Measurements from ENCODE around the gene AMBP. TPM values are rescaled to one million over a fixed set of nuclear protein-coding genes. Genes with fewer than 3 reads are reported as not detected.
A peak's percentile ranks its signal among the peaks of the same experiment; 100 is the strongest.

Gene AMBP
- total RNA-seq, 2 donors from 2014 or later: not detected

DNA sequence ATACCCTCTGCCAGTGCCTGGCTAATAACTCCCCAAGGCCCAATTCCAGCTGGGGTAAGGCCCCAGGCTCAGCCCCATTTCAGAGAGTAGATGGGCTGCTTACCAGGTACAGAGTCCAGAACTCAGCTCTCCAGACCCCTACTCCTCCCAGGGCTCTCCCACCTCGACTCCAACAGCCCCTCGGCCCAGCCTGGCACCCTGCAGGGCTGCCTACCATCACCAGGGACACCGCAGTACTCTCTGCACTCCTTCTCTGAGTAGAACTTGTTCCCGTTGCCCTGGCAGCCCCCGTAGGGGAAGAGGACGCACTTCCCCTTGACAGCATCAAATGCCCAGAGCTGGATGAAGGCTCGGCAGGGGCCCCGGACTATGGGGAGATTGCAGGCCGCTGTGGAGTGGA is 17.4 kb downstream of the AMBP start:
- TF ChIP-seq, protein P1, sequence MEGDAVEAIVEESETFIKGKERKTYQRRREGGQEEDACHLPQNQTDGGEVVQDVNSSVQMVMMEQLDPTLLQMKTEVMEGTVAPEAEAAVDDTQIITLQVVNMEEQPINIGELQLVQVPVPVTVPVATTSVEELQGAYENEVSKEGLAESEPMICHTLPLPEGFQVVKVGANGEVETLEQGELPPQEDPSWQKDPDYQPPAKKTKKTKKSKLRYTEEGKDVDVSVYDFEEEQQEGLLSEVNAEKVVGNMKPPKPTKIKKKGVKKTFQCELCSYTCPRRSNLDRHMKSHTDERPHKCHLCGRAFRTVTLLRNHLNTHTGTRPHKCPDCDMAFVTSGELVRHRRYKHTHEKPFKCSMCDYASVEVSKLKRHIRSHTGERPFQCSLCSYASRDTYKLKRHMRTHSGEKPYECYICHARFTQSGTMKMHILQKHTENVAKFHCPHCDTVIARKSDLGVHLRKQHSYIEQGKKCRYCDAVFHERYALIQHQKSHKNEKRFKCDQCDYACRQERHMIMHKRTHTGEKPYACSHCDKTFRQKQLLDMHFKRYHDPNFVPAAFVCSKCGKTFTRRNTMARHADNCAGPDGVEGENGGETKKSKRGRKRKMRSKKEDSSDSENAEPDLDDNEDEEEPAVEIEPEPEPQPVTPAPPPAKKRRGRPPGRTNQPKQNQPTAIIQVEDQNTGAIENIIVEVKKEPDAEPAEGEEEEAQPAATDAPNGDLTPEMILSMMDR (IDR thresholded peaks at IDR 0.05): no peak
- Histone ChIP-seq H3K27ac (no peak overlapping the region), H3K4me1 (peaks cover 0 to 8% of the 10 kb centered on the region in 2 donors), H3K9me3 (no peaks in the 10 kb centered on the region), H3K36me3 (no peaks in the 10 kb centered on the region), H3K27me3 (no peaks in the 10 kb centered on the region), H3K4me3 (no peak overlapping the region)
- peak; percentile 40 for DNase-seq (ENCODE audit: low spot score)

GRCh38 chr9:114060070-114060469 is 18.0 kb downstream of the AMBP start:
- Histone ChIP-seq H3K9me3 (no peaks in the 10 kb centered on the region), H3K4me3 (no peak overlapping the region), H3K36me3 (no peaks in the 10 kb centered on the region), H3K27ac (no peak overlapping the region), H3K27me3 (no peaks in the 10 kb centered on the region), H3K4me1 (peaks cover 0 to 8% of the 10 kb centered on the region in 2 donors)
- TF ChIP-seq, protein P1 (IDR thresholded peaks at IDR 0.05): no peak
- peak; percentile 42 for DNase-seq (ENCODE audit: low spot score)

DNA sequence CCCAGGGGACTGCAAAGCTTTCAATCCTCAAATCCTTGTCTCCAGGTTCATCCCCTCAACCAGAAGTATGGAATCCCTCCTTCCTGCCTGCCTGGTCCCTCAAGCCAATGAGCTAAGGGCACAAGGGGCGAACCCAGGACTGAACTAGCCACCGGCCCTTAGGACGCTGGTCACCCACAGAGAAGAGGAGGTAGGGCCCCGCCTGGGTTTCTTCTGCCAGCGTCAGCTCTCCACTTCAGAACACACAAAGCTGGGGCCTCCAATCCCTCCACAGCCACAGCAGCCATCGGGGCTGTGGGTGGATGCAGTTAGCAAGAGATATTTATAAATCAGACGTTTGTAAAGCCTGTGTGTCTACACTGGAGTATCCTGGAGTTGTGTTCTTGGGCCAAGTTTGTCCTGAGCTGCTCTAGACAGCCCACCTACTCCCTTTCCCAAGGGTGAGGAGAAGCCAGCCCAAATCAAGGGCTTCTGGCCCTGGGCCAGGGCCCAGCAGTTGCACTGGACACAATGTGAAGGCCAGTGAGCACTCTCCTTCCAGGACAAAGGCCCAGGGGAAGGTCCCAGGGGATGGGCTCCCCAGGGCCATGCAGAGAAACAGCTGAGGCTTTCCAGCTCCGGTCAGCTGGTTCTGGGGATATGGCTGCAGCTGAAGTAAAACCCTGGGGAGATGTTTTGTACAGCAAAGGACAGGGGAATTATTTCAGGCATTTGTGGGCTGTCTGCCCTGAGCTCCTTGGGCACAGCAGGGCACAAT is 18.9 kb downstream of the AMBP start:
- H3K4me3 ChIP-seq: no peak overlapping the region
- H3K9me3 ChIP-seq: no peaks in the 10 kb centered on the region
- no peaks in the 10 kb centered on the region for H3K36me3 ChIP-seq
- TF ChIP-seq, protein P1 (IDR thresholded peaks at IDR 0.05): no peak
- H3K4me1 ChIP-seq: peaks cover 0 to 8% of the 10 kb centered on the region in 2 donors
- peak; percentile 53 for DNase-seq (ENCODE audit: low spot score)
- no peak overlapping the region for H3K27ac ChIP-seq
- H3K27me3 ChIP-seq: no peaks in the 10 kb centered on the region

- no peak for DNase-seq (ENCODE audit: low spot score)
Observed at GRCh38 chr9:114058688-114059046, 19.4 kb downstream of the AMBP start.

DNA sequence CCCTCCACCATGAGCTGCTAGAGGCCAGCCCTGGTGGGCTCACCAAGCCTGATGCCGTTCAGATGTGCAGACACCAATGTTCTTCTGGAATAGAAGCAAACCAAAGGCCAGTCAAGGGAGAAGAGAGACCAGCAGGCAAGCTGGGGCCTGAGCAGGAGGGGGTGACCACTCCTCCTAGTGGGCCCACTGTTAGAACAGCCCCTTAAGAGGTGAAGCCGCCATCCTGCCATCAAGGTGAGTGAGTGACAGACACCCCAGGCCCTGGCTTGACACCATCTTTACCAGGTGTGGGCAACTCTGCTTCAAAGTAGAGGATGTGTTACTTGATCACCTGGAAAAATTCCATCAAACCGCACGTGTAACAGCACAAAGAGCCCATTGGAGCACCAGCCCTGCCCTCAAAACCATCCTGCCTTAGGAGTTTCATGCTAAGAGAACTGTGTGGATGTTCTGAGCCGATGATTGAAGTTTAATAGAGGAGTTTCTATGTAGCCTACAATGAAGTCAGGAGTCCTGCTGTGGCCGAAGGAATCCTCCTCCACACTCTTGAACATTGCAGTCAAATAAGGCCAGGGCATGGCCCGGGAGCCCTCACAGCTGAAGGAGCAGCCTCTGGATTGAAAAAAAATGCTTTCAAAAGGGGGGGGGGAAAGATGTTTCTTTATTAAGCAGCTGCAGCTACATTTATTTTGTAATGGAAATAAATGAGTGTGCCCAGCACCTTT is 20.8 kb downstream of the AMBP start:
- no peaks in the 10 kb centered on the region for H3K27me3 ChIP-seq
- H3K36me3 ChIP-seq: no peaks in the 10 kb centered on the region
- TF ChIP-seq, protein P1 (IDR thresholded peaks at IDR 0.05): no peak
- H3K4me3 ChIP-seq: no peak overlapping the region
- H3K9me3 ChIP-seq: no peaks in the 10 kb centered on the region
- peak; percentile 55 for DNase-seq (ENCODE audit: low spot score)
- no peak overlapping the region for H3K27ac ChIP-seq
- peaks cover 0 to 8% of the 10 kb centered on the region in 2 donors for H3K4me1 ChIP-seq

More at GRCh38 chr9:114058688-114059046, 19.4 kb downstream of the AMBP start:
- no peaks in the 10 kb centered on the region for H3K36me3 ChIP-seq
- no peaks in the 10 kb centered on the region for H3K9me3 ChIP-seq
- no peak overlapping the region for H3K4me3 ChIP-seq
- TF ChIP-seq, protein P1 (IDR thresholded peaks at IDR 0.05): no peak
- H3K4me1 ChIP-seq: peaks cover 0 to 8% of the 10 kb centered on the region in 2 donors
- no peaks in the 10 kb centered on the region for H3K27me3 ChIP-seq
- no peak overlapping the region for H3K27ac ChIP-seq

Measured in right atrium auricular region (tissue), 2 donors.